ENCODE data around the gene BTAF1. TPM values are rescaled to one million over a fixed set of nuclear protein-coding genes. Genes with fewer than 3 reads are reported as not detected.

The BTAF1 gene
- total RNA-seq, 4 donors from 2014 or later, result 23.9 to 58.6 (median 37.0) TPM

DNA sequence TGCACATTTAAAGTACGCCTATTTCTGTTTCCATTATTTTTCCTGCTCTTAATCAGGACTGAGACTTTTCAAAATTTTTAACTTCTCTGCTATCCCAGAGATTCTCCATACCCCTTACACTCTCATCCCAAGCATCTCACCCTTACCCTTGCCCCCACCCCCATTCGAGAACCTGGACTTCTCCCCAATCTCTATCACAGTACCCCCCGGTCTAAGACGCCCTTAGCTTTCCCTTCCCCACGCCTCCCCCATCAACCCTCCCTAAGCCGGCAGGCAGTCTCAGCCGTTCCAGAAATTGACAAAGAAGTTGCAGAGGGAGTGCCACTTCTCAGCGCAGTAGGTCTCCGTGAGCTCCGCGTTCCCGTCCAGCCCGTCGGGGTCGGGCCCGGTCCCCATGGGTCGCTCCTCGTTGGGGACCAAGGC, 15.6 kb upstream of the BTAF1 start:
- no peaks in the 10 kb centered on the region for H3K36me3 ChIP-seq
- no peaks in the 10 kb centered on the region for H3K9me3 ChIP-seq
- no peak for TF ChIP-seq POLR2A (IDR thresholded peaks at IDR 0.05)
- no peak for TF ChIP-seq POLR2AphosphoS5 (IDR thresholded peaks at IDR 0.05)
- TF ChIP-seq, protein P1, sequence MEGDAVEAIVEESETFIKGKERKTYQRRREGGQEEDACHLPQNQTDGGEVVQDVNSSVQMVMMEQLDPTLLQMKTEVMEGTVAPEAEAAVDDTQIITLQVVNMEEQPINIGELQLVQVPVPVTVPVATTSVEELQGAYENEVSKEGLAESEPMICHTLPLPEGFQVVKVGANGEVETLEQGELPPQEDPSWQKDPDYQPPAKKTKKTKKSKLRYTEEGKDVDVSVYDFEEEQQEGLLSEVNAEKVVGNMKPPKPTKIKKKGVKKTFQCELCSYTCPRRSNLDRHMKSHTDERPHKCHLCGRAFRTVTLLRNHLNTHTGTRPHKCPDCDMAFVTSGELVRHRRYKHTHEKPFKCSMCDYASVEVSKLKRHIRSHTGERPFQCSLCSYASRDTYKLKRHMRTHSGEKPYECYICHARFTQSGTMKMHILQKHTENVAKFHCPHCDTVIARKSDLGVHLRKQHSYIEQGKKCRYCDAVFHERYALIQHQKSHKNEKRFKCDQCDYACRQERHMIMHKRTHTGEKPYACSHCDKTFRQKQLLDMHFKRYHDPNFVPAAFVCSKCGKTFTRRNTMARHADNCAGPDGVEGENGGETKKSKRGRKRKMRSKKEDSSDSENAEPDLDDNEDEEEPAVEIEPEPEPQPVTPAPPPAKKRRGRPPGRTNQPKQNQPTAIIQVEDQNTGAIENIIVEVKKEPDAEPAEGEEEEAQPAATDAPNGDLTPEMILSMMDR (IDR thresholded peaks at IDR 0.05), result no peak
- TF ChIP-seq EP300 (IDR thresholded peaks at IDR 0.05; ENCODE audit: low read depth), result no peak
- H3K4me3 ChIP-seq, result peak overlapping the region; percentile 56 to 94 (median 78)
- 4 to 28% methylated on average over 2 to 18 of the region's 18 CpGs for WGBS, 2 donors (ENCODE audit: low coverage in 1 of 2)
- no peak for DNase-seq
- in situ Hi-C loops (cut with MboI; ENCODE audit: low pct_ligation_motif_present in 1 of 4, low pct_unique_long_range_greater_than_20kb in 1 of 4, low sequenced_read_pairs in 3 of 4), result loop anchor here (25.0 kb wide), 2 partner anchors 121 to 521 kb away; partner anchors contain the start of gene TNKS2 (in 1 of the 4)
- H3K4me1 ChIP-seq, result peaks cover 0 to 20% (median 3%) of the 10 kb centered on the region in 4 donors
- no peaks in the 10 kb centered on the region for H3K27me3 ChIP-seq
- intact Hi-C loops (cut with DNase I; ENCODE audit: low total_unique reads), result no loop called here
- H3K27ac ChIP-seq, result peak overlapping the region; percentile 76 to 84 (median 81)

DNA sequence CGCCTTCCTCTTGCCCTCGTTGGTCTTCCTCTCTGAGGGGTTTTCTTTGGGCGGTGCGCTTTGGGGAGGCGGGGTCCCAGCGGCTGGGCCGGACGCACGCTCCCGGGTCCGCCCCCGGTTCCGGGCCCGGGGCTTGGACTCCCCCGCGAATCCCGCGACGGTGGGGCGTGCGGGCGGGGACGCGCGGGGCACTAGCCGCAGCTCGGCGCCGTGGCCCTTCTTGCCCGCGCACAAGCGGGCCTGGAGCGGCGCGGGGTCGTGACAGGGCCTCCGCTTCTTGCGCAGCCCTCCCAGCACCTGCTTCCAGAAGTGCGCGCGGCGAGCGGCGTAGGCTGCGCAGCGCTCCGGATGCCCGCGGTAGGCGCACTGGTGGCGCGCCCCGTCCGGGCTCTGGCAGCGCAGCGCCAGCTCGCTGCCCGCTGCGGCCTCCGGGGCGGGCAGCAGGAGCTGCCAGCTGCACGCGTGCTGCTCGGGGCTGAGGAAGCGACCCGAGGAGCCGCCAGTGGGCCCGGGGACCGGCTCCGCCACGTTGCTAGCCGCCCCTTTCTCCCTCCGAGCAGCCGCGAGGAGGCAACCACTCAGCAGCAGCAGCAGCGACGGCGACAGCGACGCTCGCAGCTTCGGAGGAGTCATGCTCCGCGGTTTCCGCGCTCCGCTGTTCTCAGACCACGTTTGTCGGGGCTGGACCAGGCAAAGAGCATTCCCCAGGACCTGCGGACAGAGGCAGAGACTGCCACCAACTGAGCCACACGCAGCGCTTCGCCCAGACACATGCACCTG, 15.0 kb upstream of the BTAF1 start:
- Histone ChIP-seq H3K4me3 (peak overlapping the region; percentile 56 to 94 (median 78)), H3K4me1 (peaks cover 0 to 20% (median 3%) of the 10 kb centered on the region in 4 donors), H3K27me3 (no peaks in the 10 kb centered on the region), H3K9me3 (no peaks in the 10 kb centered on the region), H3K36me3 (no peaks in the 10 kb centered on the region), H3K27ac (peak overlapping the region; percentile 76 to 84 (median 81))
- TF ChIP-seq, protein P1 (IDR thresholded peaks at IDR 0.05), result peak in 4 of 5 experiments; percentile 22 to 35 (median 30)
- no peak for TF ChIP-seq POLR2A (IDR thresholded peaks at IDR 0.05)
- peak in 1 of 3 donors; percentile 35 for TF ChIP-seq POLR2AphosphoS5 (IDR thresholded peaks at IDR 0.05)
- no peak for TF ChIP-seq EP300 (IDR thresholded peaks at IDR 0.05; ENCODE audit: low read depth)
- DNase-seq, result peak; percentile 77
- in situ Hi-C loops (cut with MboI; ENCODE audit: low pct_ligation_motif_present in 1 of 4, low pct_unique_long_range_greater_than_20kb in 1 of 4, low sequenced_read_pairs in 3 of 4) (loop anchor here (25.0 kb wide), 2 partner anchors 121 to 521 kb away; partner anchors contain the start of gene TNKS2 (in 1 of the 4)), intact Hi-C loops (cut with DNase I; ENCODE audit: low total_unique reads) (no loop called here)
- WGBS, 2 donors (ENCODE audit: low coverage in 1 of 2), result 1% methylated on average over 42 of the region's 93 CpGs; no CpG with 5 or more reads in 1 of the 2 donors

DNA sequence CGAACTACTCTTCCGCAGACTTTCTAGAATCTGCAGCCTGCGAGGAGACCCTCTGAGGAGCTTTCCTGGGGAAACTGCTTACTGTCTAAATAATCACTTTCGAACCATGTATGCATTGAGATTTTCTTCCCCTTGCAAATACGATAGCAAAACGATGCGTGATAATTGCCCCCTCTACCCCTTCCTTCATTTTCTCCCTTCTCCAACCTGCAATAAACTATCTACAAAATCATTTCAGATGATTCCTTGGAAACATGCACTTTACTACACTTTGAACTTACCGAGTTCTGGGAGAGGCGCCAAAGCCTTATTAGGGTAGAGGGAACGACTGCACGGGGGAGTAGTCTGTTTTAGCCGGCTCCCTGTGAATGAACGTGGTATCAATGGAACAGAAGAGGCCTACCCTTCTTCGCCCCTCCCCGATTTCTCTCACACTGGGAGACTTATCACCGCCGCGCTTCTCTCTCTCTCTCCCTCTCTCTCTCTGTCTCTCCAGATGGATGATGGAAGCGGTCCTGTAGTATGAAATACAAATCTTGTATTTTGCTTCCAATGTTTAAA, 14.4 kb upstream of the BTAF1 start, which contains the start of gene FGFBP3:
Gene FGFBP3 (minus strand): TSS at position 370 of the 561 bp plus-strand sequence. CDS start 517 bp downstream, outside the sequence.
- DNase-seq, result peak; percentile 28
- peaks cover 0 to 20% (median 3%) of the 10 kb centered on the region in 4 donors for H3K4me1 ChIP-seq
- H3K27me3 ChIP-seq, result no peaks in the 10 kb centered on the region
- intact Hi-C loops (cut with DNase I; ENCODE audit: low total_unique reads), result no loop called here
- in situ Hi-C loops (cut with MboI; ENCODE audit: low pct_ligation_motif_present in 1 of 4, low pct_unique_long_range_greater_than_20kb in 1 of 4, low sequenced_read_pairs in 3 of 4), result loop anchor here (25.0 kb wide), 2 partner anchors 122 to 522 kb away; partner anchors contain the start of gene TNKS2 (in 1 of the 4)
- H3K4me3 ChIP-seq, result peak within 1 kb of the TSS; percentile 56 to 94 (median 78)
- peak within 1 kb of the TSS; percentile 76 to 84 (median 81) for H3K27ac ChIP-seq
- no peak for TF ChIP-seq POLR2AphosphoS5 (IDR thresholded peaks at IDR 0.05)
- TF ChIP-seq POLR2A (IDR thresholded peaks at IDR 0.05), result no peak
- TF ChIP-seq, protein P1 (IDR thresholded peaks at IDR 0.05), result peak in 1 of 5 experiments; percentile 6
- TF ChIP-seq EP300 (IDR thresholded peaks at IDR 0.05; ENCODE audit: low read depth), result no peak
- H3K9me3 ChIP-seq, result no peaks in the 10 kb centered on the region
- WGBS, 2 donors (ENCODE audit: low coverage in 1 of 2), result 0% methylated on average over 11 to 19 of the region's 19 CpGs
- no peaks in the 10 kb centered on the region for H3K36me3 ChIP-seq

DNA sequence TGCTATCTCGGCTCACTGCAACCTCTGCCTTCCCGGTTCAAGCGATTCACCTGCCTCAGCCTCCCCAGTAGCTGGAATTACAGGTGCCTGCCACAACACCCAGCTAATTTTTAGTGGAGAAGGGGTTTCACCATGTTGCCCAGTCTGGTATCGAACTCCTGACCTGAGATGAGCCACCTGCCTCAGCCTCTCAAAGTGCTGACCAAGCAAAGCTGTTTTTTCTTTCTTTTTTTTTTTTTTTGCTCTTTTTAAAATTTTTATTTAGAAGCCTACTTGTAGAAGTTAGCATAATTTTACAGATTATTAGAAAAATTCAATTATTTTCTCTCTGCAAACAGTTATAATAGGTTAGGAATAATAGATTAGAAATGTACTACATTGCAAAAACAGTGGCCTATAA, 13.1 kb upstream of the BTAF1 start:
- TF ChIP-seq EP300 (IDR thresholded peaks at IDR 0.05; ENCODE audit: low read depth) (no peak), POLR2AphosphoS5 (IDR thresholded peaks at IDR 0.05) (no peak)
- in situ Hi-C loops (cut with MboI; ENCODE audit: low pct_ligation_motif_present in 1 of 4, low pct_unique_long_range_greater_than_20kb in 1 of 4, low sequenced_read_pairs in 3 of 4) (loop anchor here (25.0 kb wide), 2 partner anchors 123 to 523 kb away; partner anchors contain the start of gene TNKS2 (in 1 of the 4)), intact Hi-C loops (cut with DNase I; ENCODE audit: low total_unique reads) (no loop called here)
- H3K4me1 ChIP-seq, result peaks cover 0 to 20% (median 3%) of the 10 kb centered on the region in 4 donors
- H3K27ac ChIP-seq, result no peak overlapping the region
- no peak for DNase-seq
- H3K27me3 ChIP-seq, result peaks cover 11% of the 10 kb centered on the region
- H3K4me3 ChIP-seq, result no peak overlapping the region
- H3K9me3 ChIP-seq, result no peaks in the 10 kb centered on the region
- WGBS, 2 donors (ENCODE audit: low coverage in 1 of 2), result 77 to 100% methylated on average over 1 to 4 of the region's 4 CpGs
- H3K36me3 ChIP-seq, result no peaks in the 10 kb centered on the region
